Thyroid gland (tissue), 4 donors: ENCODE measurements around the gene ALKAL2. TPM values are rescaled to one million over a fixed set of nuclear protein-coding genes. Genes with fewer than 3 reads are reported as not detected.

Experiments
- DNase-seq, 2 donors: peaks; one replicate each; pipeline ENCODE4 v3.0.0-alpha.2; 2019
- H3K27ac ChIP-seq, 3 donors: fragments of 200-600 bp; sonication (generic); 1 replicate in 2 of 3; 2 replicates in 1 of 3; pipeline ENCODE4 v1.5.1; 2016 to 2019; ENCODE audit warnings: mild to moderate bottlenecking in 1 of 3, moderate library complexity in 1 of 3
- H3K27me3 ChIP-seq: fragments of 200-600 bp; sonication (generic); one replicate; pipeline ENCODE4 v1.5.1; 2019
- H3K36me3 ChIP-seq, 2 donors: fragments of 200-600 bp; sonication (generic); one replicate each; pipeline ENCODE4 v1.5.1; 2016 to 2019
- H3K4me1 ChIP-seq, 2 donors: fragments of 200-600 bp; sonication (generic); one replicate each; pipeline ENCODE4 v1.5.1; 2017 to 2019
- H3K4me3 ChIP-seq, 3 donors: fragments of 200-600 bp; sonication (generic); replicated peaks in 1 of 3; 1 replicate in 2 of 3; 2 replicates in 1 of 3; pipeline ENCODE4 v1.5.1; 2016; ENCODE audit warnings: mild to moderate bottlenecking in 1 of 3
- H3K9me3 ChIP-seq: fragments of 200-600 bp; sonication (generic); one replicate; pipeline ENCODE4 v1.5.1; 2017
- CTCF ChIP-seq, 6 experiments: fragments of 200-600 bp in 3 of 6; fragments of 450-650 bp in 3 of 6; sonication (generic) in 3 of 6; IDR thresholded peaks; one replicate each; pipeline ENCODE4 v1.5.1; 2016 to 2019; ENCODE audit warnings: antibody characterized with exemption in 6 of 6, mild to moderate bottlenecking in 2 of 6, inconsistent platforms in 1 of 6, moderate library complexity in 1 of 6
- POLR2A ChIP-seq, 2 donors: fragments of 450-650 bp; IDR thresholded peaks; one replicate each; pipeline ENCODE4 v1.6.1; 2017; ENCODE audit warnings: antibody characterized with exemption in 2 of 2, mild to moderate bottlenecking in 2 of 2, moderate library complexity in 1 of 2
- WGBS, 2 donors: methylation state at CpG; one replicate each; pipeline ENCODE4 v1.1.5; 2017; 5-methylcytosine and 5-hydroxymethylcytosine counted together
- intact Hi-C: fragments of 100-400 bp; cut with DNase I; formaldehyde crosslinking; loops from one replicate; pipeline ENCODE4 v1.15.1; 2023
- total RNA-seq, 4 donors: library from RNA; depleted of rRNA; stranded (reverse); fragments of >200 nt; gene quantifications; one replicate each; pipeline ENCODE4 v1.2.3, GENCODE V29; 2016

ALKAL2 gene
- total RNA-seq, 4 donors from 2014 or later, result 1.3 to 9.8 (median 7.3) TPM

DNA sequence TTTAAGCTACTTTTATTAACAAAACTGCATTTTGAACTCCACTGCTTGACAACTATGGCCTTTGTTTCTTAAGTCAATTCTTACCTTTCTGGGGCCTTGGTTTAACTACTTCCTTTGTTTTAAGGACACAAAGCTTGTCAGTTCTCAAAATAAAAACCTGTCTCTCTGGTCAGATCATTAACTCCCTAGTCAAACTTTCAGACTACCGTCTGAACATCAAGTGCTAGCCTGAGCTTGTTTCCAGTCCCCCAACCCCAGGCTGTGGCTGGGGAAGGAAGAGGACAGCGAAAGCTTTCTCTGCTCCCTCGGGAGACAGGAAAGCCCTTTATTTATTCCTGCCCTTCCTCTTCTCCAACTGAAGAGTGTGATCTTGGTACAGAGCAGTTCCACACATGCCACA lies 25.8 kb downstream of the ALKAL2 start:
- no peak for TF ChIP-seq CTCF (IDR thresholded peaks at IDR 0.05)
- TF ChIP-seq POLR2A (IDR thresholded peaks at IDR 0.05), result no peak
- H3K4me1 ChIP-seq, result peaks cover 15 to 22% of the 10 kb centered on the region in 2 donors
- intact Hi-C loops, result loop anchor here (10.0 kb wide), 1 partner anchor 373 kb away; no protein-coding TSS in a partner anchor
- H3K9me3 ChIP-seq, result no peaks in the 10 kb centered on the region
- DNase-seq, result no peak
- H3K27ac ChIP-seq, result no peak overlapping the region
- no peaks in the 10 kb centered on the region for H3K27me3 ChIP-seq
- H3K4me3 ChIP-seq, result no peak overlapping the region
- no peaks in the 10 kb centered on the region for H3K36me3 ChIP-seq
- 72 to 74% methylated on average over 3 of the region's 3 CpGs for WGBS, 2 donors

GRCh38 chr2:260507-261161 lies 27.3 kb downstream of the ALKAL2 start:
- DNase-seq, result no peak
- WGBS, 2 donors, result 69% methylated on average over 6 of the region's 6 CpGs
- Histone ChIP-seq H3K36me3 (no peaks in the 10 kb centered on the region), H3K4me3 (no peak overlapping the region), H3K27ac (no peak overlapping the region), H3K9me3 (no peaks in the 10 kb centered on the region), H3K27me3 (no peaks in the 10 kb centered on the region), H3K4me1 (peaks cover 6 to 12% of the 10 kb centered on the region in 2 donors)
- intact Hi-C loops, result loop anchor here (10.0 kb wide), 1 partner anchor 374 kb away; no protein-coding TSS in a partner anchor
- TF ChIP-seq CTCF (IDR thresholded peaks at IDR 0.05), result no peak
- no peak for TF ChIP-seq POLR2A (IDR thresholded peaks at IDR 0.05)

DNA sequence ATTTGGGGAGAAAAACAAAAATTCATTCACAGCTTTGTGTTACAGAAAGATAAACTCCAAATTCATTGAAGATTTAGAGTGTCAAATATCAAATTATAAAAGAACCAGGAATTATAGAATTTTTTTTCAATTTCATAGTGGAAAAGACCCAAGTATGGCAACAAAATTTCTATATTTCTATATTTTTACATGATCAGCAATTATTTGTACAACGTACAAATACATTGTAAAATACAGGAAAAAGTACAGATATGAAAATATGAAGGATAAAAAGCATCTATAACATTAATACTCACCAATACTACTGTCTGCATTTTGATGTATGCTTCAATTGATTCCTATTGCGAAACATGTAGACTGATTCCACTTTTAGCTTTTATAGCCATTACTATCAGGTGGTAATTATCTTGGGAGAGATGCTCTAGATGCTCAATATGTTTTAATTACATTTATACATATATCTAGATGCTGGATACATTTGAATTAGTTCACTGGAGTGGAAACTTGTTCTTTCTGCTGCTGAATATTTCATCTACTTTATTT lies 28.0 kb downstream of the ALKAL2 start:
- H3K4me3 ChIP-seq, result no peak overlapping the region
- H3K4me1 ChIP-seq, result peaks cover 4 to 9% of the 10 kb centered on the region in 2 donors
- WGBS, 2 donors, result 94 to 98% methylated on average over 2 of the region's 2 CpGs
- DNase-seq, result no peak
- TF ChIP-seq CTCF (IDR thresholded peaks at IDR 0.05) (no peak), POLR2A (IDR thresholded peaks at IDR 0.05) (no peak)
- no peak overlapping the region for H3K27ac ChIP-seq
- H3K27me3 ChIP-seq, result no peaks in the 10 kb centered on the region
- H3K36me3 ChIP-seq, result no peaks in the 10 kb centered on the region
- intact Hi-C loops, result loop anchor here (10.0 kb wide), 1 partner anchor 375 kb away; no protein-coding TSS in a partner anchor
- no peaks in the 10 kb centered on the region for H3K9me3 ChIP-seq

GRCh38 chr2:258933-259332 lies 29.0 kb downstream of the ALKAL2 start:
- intact Hi-C loops, result no loop called here
- Histone ChIP-seq H3K27ac (no peak overlapping the region), H3K4me3 (no peak overlapping the region), H3K27me3 (no peaks in the 10 kb centered on the region), H3K9me3 (no peaks in the 10 kb centered on the region), H3K4me1 (peaks cover 10 to 15% of the 10 kb centered on the region in 2 donors), H3K36me3 (no peaks in the 10 kb centered on the region)
- no peak for DNase-seq
- TF ChIP-seq POLR2A (IDR thresholded peaks at IDR 0.05) (no peak), CTCF (IDR thresholded peaks at IDR 0.05) (no peak)
- 88 to 95% methylated on average over 3 of the region's 3 CpGs for WGBS, 2 donors

DNA sequence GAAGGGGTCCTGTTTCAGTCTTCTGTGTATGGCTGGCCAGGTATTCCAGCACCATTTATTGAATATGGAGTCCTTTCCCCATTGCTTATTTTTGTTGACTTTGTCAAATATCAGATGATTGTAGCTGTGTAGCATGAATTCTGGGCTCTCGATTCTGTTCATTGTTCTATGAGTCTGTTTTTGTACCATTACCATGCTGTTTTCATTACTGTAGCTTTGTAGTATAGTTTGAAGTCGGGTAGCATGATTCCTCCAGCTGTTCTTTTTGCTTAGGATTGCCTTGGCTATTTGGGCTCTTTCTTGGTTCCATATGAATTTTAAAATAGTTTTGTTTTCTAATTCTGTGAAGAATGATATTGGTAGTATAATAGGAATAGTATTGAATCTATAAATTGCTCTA lies 30.0 kb downstream of the ALKAL2 start:
- no peaks in the 10 kb centered on the region for H3K9me3 ChIP-seq
- intact Hi-C loops, result no loop called here
- H3K27me3 ChIP-seq, result no peaks in the 10 kb centered on the region
- no peak overlapping the region for H3K27ac ChIP-seq
- WGBS, 2 donors, result 90 to 95% methylated on average over 2 of the region's 2 CpGs
- TF ChIP-seq CTCF (IDR thresholded peaks at IDR 0.05) (no peak), POLR2A (IDR thresholded peaks at IDR 0.05) (no peak)
- no peak for DNase-seq
- H3K36me3 ChIP-seq, result no peaks in the 10 kb centered on the region
- H3K4me1 ChIP-seq, result peaks cover 6 to 14% of the 10 kb centered on the region in 2 donors
- no peak overlapping the region for H3K4me3 ChIP-seq
